ENCODE results near the gene SPATA9. TPM values are rescaled to one million over a fixed set of nuclear protein-coding genes. Genes with fewer than 3 reads are reported as not detected.

The SPATA9 gene
- total RNA-seq, 1 experiment from 2014 or later: not detected

- Histone ChIP-seq H3K18ac (ENCODE audit: insufficient read length, low read depth, low read length) (no peak overlapping the region), H3K79me2 (ENCODE audit: insufficient read depth, low read length) (no peaks in the 10 kb centered on the region), H3T11ph (ENCODE audit: low read length) (no peak overlapping the region), H2BK5ac (ENCODE audit: insufficient read length, low read length) (no peak overlapping the region), H3K4ac (ENCODE audit: low read depth, low read length) (no peak overlapping the region), H2AK5ac (ENCODE audit: insufficient read length, low read length) (no peak overlapping the region), H3K23me2 (ENCODE audit: insufficient read length, low read depth, low read length, poor library complexity, severe bottlenecking) (peaks cover 5% of the 10 kb centered on the region), H3K27me3 (ENCODE audit: insufficient read depth, low read length) (peaks cover 8% of the 10 kb centered on the region; the same call in 1 of the 2 replicates), H3K79me1 (ENCODE audit: insufficient read depth, low read depth, low read length, poor library complexity, severe bottlenecking) (no peaks in the 10 kb centered on the region), H4K91ac (ENCODE audit: insufficient read length, low read depth, low read length) (no peak overlapping the region), H4K8ac (replicated peaks; ENCODE audit: insufficient read length, low read depth, low read length) (no peak overlapping the region), H3K56ac (ENCODE audit: insufficient read length, low read depth, low read length) (no peak overlapping the region), H2BK20ac (ENCODE audit: low read depth, low read length, poor library complexity, severe bottlenecking) (no peak overlapping the region), H3K9ac (ENCODE audit: extremely low read depth, insufficient read length, low read length) (no peak overlapping the region), H3K9me3 (ENCODE audit: control insufficient read depth, low read depth, low read length) (no peaks in the 10 kb centered on the region), H3K4me2 (ENCODE audit: insufficient read depth, insufficient read length, low read length) (no peak overlapping the region), H2BK15ac (ENCODE audit: low read depth, low read length) (no peak overlapping the region), H4K20me1 (ENCODE audit: control insufficient read depth, insufficient read depth, insufficient read length) (no peaks in the 10 kb centered on the region), H3K27ac (ENCODE audit: insufficient read length, low read depth, low read length) (no peak overlapping the region), H3K4me1 (ENCODE audit: insufficient read depth, low read length) (peaks cover 4% of the 10 kb centered on the region; the same call in 1 of the 2 replicates), H2AFZ (ENCODE audit: low read length) (no peak overlapping the region), H3K14ac (ENCODE audit: insufficient read depth, low read length) (no peak overlapping the region), H2BK12ac (ENCODE audit: insufficient read length, low read depth, low read length) (no peak overlapping the region), H3K23ac (ENCODE audit: insufficient read length, low read depth, low read length) (no peak overlapping the region), H2BK120ac (ENCODE audit: low read depth, low read length, poor library complexity, severe bottlenecking) (no peak overlapping the region), H4K5ac (ENCODE audit: insufficient read length, low read depth, low read length) (no peak overlapping the region)
- peaks cover 39% of the 10 kb centered on the region for H3K27me3 Mint-ChIP-seq (ENCODE audit: low read depth)
- H3K36me3 Mint-ChIP-seq (ENCODE audit: insufficient read depth in 1 of 3, low read depth in 3 of 3): no peaks in the 10 kb centered on the region
- peaks cover 28% of the 10 kb centered on the region in 2 experiments for H3K4me1 Mint-ChIP-seq
- no CpG with 5 or more reads among the region's 4 CpGs for WGBS (ENCODE audit: extremely low coverage, insufficient read length, low lambda C conversion rate)
- TF ChIP-seq CTCF (conservative IDR thresholded peaks at IDR 0.05): no peak
- H3K4me3 Mint-ChIP-seq: no peak overlapping the region
- no peaks in the 10 kb centered on the region for H3K9me3 Mint-ChIP-seq
- DNase-seq: no peak
- no peak overlapping the region for H3K27ac Mint-ChIP-seq
Observed at GRCh38 chr5:95725937-95726810, 43.4 kb upstream of the SPATA9 start.

All from H9 (cell line).